ENCODE measurements around the gene SRL.
A peak's percentile ranks its signal among the peaks of the same experiment; 100 is the strongest.

DNA sequence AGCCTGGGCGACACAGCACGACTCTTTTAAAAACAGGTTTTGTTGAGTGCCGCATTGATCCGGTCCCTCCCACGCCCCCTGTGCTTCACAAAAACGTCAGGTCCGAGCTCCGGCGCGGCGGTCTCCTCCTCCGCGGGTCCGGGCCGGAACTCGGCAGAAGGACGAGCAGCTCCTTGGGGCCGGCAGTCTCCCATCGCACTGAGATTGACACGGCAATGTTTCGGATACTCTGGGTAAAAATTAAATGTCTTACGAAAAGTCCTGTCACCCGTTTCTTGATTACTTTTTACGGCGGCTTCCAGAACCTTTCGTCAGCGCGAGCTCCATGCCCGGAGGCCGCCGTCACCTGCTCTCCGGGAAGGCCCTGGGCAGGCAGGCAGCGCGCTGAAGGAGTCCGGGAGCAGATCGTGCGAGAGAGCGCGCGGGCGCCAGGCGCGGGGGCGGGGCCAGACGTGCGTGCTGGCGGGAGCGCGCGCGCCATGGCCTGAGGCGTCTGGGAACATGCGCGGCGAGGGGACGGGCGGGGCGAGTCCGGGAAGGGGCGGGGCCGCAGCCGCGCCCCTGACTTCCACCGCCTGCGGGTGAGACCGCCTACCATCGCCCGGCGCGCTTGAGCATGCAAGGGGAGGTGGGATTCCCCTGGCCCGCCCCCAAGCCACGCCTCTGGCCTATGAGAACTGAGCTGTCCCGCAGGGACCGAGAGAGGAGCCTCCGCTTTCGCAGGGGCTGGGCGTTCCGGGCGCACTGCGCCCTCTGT lies 11.7 kb upstream of the SRL start:
- TF ChIP-seq, protein P1, sequence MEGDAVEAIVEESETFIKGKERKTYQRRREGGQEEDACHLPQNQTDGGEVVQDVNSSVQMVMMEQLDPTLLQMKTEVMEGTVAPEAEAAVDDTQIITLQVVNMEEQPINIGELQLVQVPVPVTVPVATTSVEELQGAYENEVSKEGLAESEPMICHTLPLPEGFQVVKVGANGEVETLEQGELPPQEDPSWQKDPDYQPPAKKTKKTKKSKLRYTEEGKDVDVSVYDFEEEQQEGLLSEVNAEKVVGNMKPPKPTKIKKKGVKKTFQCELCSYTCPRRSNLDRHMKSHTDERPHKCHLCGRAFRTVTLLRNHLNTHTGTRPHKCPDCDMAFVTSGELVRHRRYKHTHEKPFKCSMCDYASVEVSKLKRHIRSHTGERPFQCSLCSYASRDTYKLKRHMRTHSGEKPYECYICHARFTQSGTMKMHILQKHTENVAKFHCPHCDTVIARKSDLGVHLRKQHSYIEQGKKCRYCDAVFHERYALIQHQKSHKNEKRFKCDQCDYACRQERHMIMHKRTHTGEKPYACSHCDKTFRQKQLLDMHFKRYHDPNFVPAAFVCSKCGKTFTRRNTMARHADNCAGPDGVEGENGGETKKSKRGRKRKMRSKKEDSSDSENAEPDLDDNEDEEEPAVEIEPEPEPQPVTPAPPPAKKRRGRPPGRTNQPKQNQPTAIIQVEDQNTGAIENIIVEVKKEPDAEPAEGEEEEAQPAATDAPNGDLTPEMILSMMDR (IDR thresholded peaks at IDR 0.05; ENCODE audit: low read depth, low read length): no peak
- TF ChIP-seq POLR2A (IDR thresholded peaks at IDR 0.05; ENCODE audit: extremely low read depth, insufficient read length): peak; percentile 88

Data from NB4 (cell line).